AG09309 (cell line): ENCODE results near the gene ACOX2.

Experiments used
- DNase-seq: peaks from one replicate; pipeline ENCODE4 v3.0.0-alpha.2; 2010; ENCODE audit warnings: low read depth
- H3K4me3 ChIP-seq: 2 replicates; pipeline ENCODE4 v1.5.1; 2011; ENCODE audit warnings: mild to moderate bottlenecking, low read depth, low read length, moderate library complexity; ENCODE audit not compliant: control insufficient read depth
- TF ChIP-seq, protein P1 (sequence below): IDR thresholded peaks from 2 replicates; pipeline ENCODE4 v1.5.1; 2011; ENCODE audit warnings: mild to moderate bottlenecking, low read depth, low read length, inconsistent platforms; ENCODE audit not compliant: insufficient read depth, control insufficient read depth; ENCODE audit errors: missing control alignments

Gene ACOX2

GRCh38 chr3:58573640-58574039 lies 36.6 kb upstream of the ACOX2 start:
- TF ChIP-seq, protein P1, sequence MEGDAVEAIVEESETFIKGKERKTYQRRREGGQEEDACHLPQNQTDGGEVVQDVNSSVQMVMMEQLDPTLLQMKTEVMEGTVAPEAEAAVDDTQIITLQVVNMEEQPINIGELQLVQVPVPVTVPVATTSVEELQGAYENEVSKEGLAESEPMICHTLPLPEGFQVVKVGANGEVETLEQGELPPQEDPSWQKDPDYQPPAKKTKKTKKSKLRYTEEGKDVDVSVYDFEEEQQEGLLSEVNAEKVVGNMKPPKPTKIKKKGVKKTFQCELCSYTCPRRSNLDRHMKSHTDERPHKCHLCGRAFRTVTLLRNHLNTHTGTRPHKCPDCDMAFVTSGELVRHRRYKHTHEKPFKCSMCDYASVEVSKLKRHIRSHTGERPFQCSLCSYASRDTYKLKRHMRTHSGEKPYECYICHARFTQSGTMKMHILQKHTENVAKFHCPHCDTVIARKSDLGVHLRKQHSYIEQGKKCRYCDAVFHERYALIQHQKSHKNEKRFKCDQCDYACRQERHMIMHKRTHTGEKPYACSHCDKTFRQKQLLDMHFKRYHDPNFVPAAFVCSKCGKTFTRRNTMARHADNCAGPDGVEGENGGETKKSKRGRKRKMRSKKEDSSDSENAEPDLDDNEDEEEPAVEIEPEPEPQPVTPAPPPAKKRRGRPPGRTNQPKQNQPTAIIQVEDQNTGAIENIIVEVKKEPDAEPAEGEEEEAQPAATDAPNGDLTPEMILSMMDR: no peak
- no peak for DNase-seq
- H3K4me3 ChIP-seq: no peak overlapping the region

- TF ChIP-seq, protein P1: no peak
- H3K4me3 ChIP-seq: no peak overlapping the region
- no peak for DNase-seq
These were observed 35.7 kb upstream of the ACOX2 start for GRCh38 chr3:58572634-58573230.

- H3K4me3 ChIP-seq: no peak overlapping the region
- DNase-seq: no peak
- TF ChIP-seq, protein P1: no peak
These were observed 35.1 kb upstream of the ACOX2 start for GRCh38 chr3:58572013-58572633.

GRCh38 chr3:58570851-58571250 lies 33.9 kb upstream of the ACOX2 start:
- no peak overlapping the region for H3K4me3 ChIP-seq
- DNase-seq: no peak
- TF ChIP-seq, protein P1: no peak

DNA sequence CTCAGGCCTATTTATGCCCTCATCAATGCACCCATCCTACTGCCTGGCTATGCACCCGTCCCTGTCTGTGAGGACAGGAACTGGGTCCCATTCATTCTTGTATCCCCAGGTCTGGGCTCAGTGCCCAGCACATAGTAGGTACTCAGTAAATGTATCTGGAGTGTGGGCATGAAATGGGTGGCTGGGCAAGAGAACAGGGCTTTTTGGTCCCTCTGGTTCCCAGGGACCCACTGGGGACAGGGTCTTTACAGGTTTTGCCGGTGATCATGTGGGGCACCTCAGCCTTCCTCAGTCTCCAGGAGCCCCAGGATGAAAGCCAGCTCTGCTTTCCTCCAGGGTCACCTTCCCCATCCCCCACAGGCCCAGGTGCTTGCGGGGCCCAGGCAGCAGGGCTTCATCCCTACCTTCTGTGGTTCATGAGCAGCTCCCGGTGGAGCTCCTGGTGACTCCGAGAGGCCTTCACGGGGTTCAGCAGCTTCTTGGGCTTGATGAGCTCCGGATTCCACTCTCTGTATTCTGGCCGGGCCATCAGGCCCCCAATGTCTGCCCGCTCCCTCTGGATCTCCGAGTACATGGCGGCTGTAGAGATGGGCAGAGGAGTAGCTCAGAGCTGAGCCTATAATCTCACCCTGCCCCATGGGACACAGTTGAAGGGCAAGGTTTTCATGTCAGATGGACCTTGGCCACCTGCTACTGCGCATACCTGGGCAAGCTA lies 32.5 kb upstream of the ACOX2 start:
- DNase-seq: no peak
- TF ChIP-seq, protein P1: no peak
- H3K4me3 ChIP-seq: no peak overlapping the region

DNA sequence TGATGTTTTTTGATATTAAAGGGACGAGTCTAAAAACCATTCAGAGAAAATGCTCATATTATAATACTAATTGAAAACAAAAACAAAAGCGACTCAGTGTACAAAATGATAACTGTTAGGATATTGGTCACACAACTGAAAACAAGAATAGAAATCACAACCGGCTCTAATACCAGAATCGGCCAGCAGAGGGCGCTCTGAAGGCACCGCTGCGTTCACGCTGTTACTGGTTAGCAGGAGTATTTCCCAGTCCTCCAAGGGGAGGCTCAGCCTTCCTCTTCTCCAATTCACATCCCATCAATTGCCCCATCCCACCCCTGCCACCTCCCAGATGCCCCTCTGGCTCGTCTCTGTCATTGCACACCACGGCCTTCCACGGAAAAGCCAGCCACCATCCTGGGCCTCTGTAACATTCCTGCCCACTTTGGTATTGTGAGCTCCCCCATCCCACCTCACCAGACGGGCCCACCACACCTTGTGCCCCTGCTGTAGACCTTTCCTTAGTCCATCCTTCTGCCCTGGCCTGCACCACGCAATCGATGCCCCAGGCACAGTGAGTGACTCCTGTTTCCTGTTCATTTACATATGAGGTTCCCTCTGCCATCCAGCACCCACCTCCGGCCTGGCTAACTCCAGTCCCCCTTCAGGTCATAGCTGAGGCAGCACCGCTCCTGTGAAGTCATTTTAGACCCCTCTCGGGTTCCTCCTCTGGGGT lies 31.7 kb upstream of the ACOX2 start:
- DNase-seq: no peak
- TF ChIP-seq, protein P1: peak; percentile 86
- H3K4me3 ChIP-seq: no peak overlapping the region
